ENCODE data around the gene NPHP3. TPM values are rescaled to one million over a fixed set of nuclear protein-coding genes. Genes with fewer than 3 reads are reported as not detected.

Gene NPHP3
- polyA plus RNA-seq, 1 of the 3 experiments (the other 2 are of a cell fraction), result 19.0 TPM

- TF ChIP-seq USF2 (IDR thresholded peaks at IDR 0.05; ENCODE audit: borderline replicate concordance, low read depth, low read length) (no peak), RAD21 (IDR thresholded peaks at IDR 0.05; ENCODE audit: low read length) (no peak), RFX5 (IDR thresholded peaks at IDR 0.05; ENCODE audit: low read length) (no peak), GATA2 (CRISPR knock-in tag; IDR thresholded peaks at IDR 0.05) (no peak), RXRA (IDR thresholded peaks at IDR 0.05; ENCODE audit: borderline replicate concordance, low read depth) (no peak), POLR2AphosphoS5 (IDR thresholded peaks at IDR 0.05; ENCODE audit: low read depth, low read length) (no peak)
- TF ChIP-seq, protein P1, sequence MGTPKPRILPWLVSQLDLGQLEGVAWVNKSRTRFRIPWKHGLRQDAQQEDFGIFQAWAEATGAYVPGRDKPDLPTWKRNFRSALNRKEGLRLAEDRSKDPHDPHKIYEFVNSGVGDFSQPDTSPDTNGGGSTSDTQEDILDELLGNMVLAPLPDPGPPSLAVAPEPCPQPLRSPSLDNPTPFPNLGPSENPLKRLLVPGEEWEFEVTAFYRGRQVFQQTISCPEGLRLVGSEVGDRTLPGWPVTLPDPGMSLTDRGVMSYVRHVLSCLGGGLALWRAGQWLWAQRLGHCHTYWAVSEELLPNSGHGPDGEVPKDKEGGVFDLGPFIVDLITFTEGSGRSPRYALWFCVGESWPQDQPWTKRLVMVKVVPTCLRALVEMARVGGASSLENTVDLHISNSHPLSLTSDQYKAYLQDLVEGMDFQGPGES (IDR thresholded peaks at IDR 0.05; ENCODE audit: low read depth, low read length), result no peak
- TF ChIP-seq, protein P2, sequence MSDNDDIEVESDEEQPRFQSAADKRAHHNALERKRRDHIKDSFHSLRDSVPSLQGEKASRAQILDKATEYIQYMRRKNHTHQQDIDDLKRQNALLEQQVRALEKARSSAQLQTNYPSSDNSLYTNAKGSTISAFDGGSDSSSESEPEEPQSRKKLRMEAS (IDR thresholded peaks at IDR 0.05; ENCODE audit: low read depth), result no peak
Measured at GRCh38 chr3:132720228-132720627, 2.0 kb downstream of the NPHP3 start (continued).

DNA sequence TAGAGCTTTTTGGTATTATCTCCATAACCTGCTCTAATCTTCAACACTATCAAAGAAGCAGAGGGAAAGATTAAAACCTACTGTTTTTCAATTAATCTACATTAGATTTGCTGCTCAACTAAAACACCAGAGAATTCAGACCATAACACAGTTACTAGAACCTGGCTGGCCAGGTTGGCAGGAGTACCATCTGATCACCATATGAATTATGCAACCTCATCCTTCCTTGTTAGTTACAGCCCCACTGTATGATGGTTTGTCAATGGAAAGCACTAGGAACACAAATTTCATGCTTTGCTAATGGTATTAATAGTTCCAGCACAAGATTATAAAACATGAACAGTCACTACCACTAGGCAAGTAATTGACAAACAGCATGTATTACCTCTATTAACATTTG lies 5.8 kb downstream of the NPHP3 start:
- POLR2A ChIA-PET, result no interaction called here
- peaks cover 68% of the 10 kb centered on the region in 2 experiments for H3K36me3 ChIP-seq (replicated peaks in 1 of 2; ENCODE audit: control insufficient read depth in 1 of 2, insufficient read depth in 2 of 2, low read length in 1 of 2)
- H3K9ac ChIP-seq, result no peak overlapping the region
- CTCF ChIA-PET, result interaction anchor here (1.3 to 1.6 kb wide), 2 partner anchors 10 to 32 kb away, joined by 4 to 5 read pairs; no protein-coding TSS in a partner anchor
- no peak overlapping the region for H2AFZ ChIP-seq (ENCODE audit: low read depth)
- no peak for DNase-seq
- H3K27ac ChIP-seq (ENCODE audit: low read depth in 2 of 2, low read length in 1 of 2), result no peak overlapping the region
- TF ChIP-seq SMC3 (IDR thresholded peaks at IDR 0.05; ENCODE audit: low read depth, low read length), result no peak
- no peak for TF ChIP-seq ZBTB33 (IDR thresholded peaks at IDR 0.05; ENCODE audit: borderline replicate concordance, low read depth)
- TF ChIP-seq FOXM1 (IDR thresholded peaks at IDR 0.05; ENCODE audit: low read depth), result no peak
- TF ChIP-seq YY1 (IDR thresholded peaks at IDR 0.05; ENCODE audit: low read depth), result no peak
- TF ChIP-seq GABPA (IDR thresholded peaks at IDR 0.05; ENCODE audit: low read depth), result no peak
- no peak for TF ChIP-seq RCOR1 (IDR thresholded peaks at IDR 0.05; ENCODE audit: low read length)
- no peak for TF ChIP-seq GATA2 (CRISPR knock-in tag; IDR thresholded peaks at IDR 0.05)
- TF ChIP-seq PBX3 (IDR thresholded peaks at IDR 0.05), result no peak
- no peak for TF ChIP-seq RFX5 (IDR thresholded peaks at IDR 0.05; ENCODE audit: low read length)
- TF ChIP-seq TAF1 (IDR thresholded peaks at IDR 0.05; ENCODE audit: borderline replicate concordance, low read depth, low read length), result no peak
- TF ChIP-seq, protein P1 (IDR thresholded peaks at IDR 0.05; ENCODE audit: low read depth, low read length), result no peak
- TF ChIP-seq, protein P3, sequence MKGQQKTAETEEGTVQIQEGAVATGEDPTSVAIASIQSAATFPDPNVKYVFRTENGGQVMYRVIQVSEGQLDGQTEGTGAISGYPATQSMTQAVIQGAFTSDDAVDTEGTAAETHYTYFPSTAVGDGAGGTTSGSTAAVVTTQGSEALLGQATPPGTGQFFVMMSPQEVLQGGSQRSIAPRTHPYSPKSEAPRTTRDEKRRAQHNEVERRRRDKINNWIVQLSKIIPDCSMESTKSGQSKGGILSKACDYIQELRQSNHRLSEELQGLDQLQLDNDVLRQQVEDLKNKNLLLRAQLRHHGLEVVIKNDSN (IDR thresholded peaks at IDR 0.05; ENCODE audit: borderline replicate concordance, low read depth), result no peak
- TF ChIP-seq, protein P2 (IDR thresholded peaks at IDR 0.05; ENCODE audit: low read depth), result no peak
- TF ChIP-seq FOXJ3 (CRISPR knock-in tag; IDR thresholded peaks at IDR 0.05), result no peak
- TF ChIP-seq, protein P4, sequence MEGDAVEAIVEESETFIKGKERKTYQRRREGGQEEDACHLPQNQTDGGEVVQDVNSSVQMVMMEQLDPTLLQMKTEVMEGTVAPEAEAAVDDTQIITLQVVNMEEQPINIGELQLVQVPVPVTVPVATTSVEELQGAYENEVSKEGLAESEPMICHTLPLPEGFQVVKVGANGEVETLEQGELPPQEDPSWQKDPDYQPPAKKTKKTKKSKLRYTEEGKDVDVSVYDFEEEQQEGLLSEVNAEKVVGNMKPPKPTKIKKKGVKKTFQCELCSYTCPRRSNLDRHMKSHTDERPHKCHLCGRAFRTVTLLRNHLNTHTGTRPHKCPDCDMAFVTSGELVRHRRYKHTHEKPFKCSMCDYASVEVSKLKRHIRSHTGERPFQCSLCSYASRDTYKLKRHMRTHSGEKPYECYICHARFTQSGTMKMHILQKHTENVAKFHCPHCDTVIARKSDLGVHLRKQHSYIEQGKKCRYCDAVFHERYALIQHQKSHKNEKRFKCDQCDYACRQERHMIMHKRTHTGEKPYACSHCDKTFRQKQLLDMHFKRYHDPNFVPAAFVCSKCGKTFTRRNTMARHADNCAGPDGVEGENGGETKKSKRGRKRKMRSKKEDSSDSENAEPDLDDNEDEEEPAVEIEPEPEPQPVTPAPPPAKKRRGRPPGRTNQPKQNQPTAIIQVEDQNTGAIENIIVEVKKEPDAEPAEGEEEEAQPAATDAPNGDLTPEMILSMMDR (IDR thresholded peaks at IDR 0.05), result no peak
- TF ChIP-seq FOSL2 (IDR thresholded peaks at IDR 0.05; ENCODE audit: borderline replicate concordance, low read depth), result no peak
- no peak for TF ChIP-seq TEAD4 (IDR thresholded peaks at IDR 0.05; ENCODE audit: borderline replicate concordance, insufficient read depth)
- no peak for TF ChIP-seq RAD21 (IDR thresholded peaks at IDR 0.05; ENCODE audit: low read length)
- no peak for TF ChIP-seq JUND (IDR thresholded peaks at IDR 0.05)
- H3K9me2 ChIP-seq, result no peaks in the 10 kb centered on the region
- H3F3A ChIP-seq (replicated peaks; ENCODE audit: insufficient read depth), result peaks cover 2% of the 10 kb centered on the region
- peaks cover 42% of the 10 kb centered on the region for H3K79me2 ChIP-seq (ENCODE audit: insufficient read depth)
- H3K9me3 ChIP-seq, result no peaks in the 10 kb centered on the region
- H3K4me1 ChIP-seq (ENCODE audit: control insufficient read depth in 1 of 2, insufficient read depth in 2 of 2, low read depth in 1 of 2, low read length in 1 of 2), result peaks cover 0 to 5% of the 10 kb centered on the region in 2 experiments; a peak in 2 of 4 replicates
- H3K4me3 ChIP-seq (ENCODE audit: low read depth in 2 of 2, low read length in 1 of 2), result no peak overlapping the region
- no peaks in the 10 kb centered on the region for H3K27me3 ChIP-seq (ENCODE audit: insufficient read depth)
- no peak overlapping the region for H3K4me2 ChIP-seq
- peaks cover 13% of the 10 kb centered on the region; the same call in 1 of the 2 replicates for H4K20me1 ChIP-seq (ENCODE audit: insufficient read depth)
